GM12878 (cell line): Measurements from ENCODE around the gene SRCIN1. TPM values are rescaled to one million over a fixed set of nuclear protein-coding genes. Genes with fewer than 3 reads are reported as not detected.

ENCODE experiments used
- ATAC-seq: fragments of 200-7000 bp; cut with Tn5 transposase; 3 replicates; pipeline ENCODE4 v1.9.1; 2020; ENCODE audit warnings: mild to moderate bottlenecking, moderate library complexity
- BruUV-seq: library from RNA; stranded (reverse); fragments of 400-500 nt; replicated peaks from 2 replicates; lab custom pipeline; 2021; lab: Mats Ljungman, UMichigan
- CTCF ChIA-PET: fragments of 300-600 bp; sonication (Branson Sonifier 250); formaldehyde crosslinking; extraction: SDS; loops from one replicate; lab custom pipeline; 2021; ENCODE audit warnings: inconsistent platforms; lab: Yijun Ruan, JAX
- POLR2A ChIA-PET: fragments of 350-600 bp; formaldehyde crosslinking; extraction: SDS; loops from one replicate; lab custom pipeline; 2021; ENCODE audit warnings: inconsistent platforms; lab: Charles Lee
- RAD21 ChIA-PET: fragments of 300-600 bp; sonication (Branson Sonifier 250); formaldehyde crosslinking; loops from one replicate; lab custom pipeline; 2023; ENCODE audit warnings: antibody characterized with exemption; ENCODE audit not compliant: unreplicated experiment; lab: Charles Lee
- SMC1A ChIA-PET: fragments of 300-600 bp; sonication (Branson Sonifier 250); formaldehyde crosslinking; loops from one replicate; lab custom pipeline; 2023; ENCODE audit not compliant: unreplicated experiment, uncharacterized antibody; lab: Charles Lee
- DNase-seq: peaks from one replicate; pipeline ENCODE4 v3.0.0-alpha.2; 2011; ENCODE audit warnings: low read depth, low spot score
- FAIRE-seq: peaks from 3 replicates; lab custom pipeline; 2011; peaks lifted over from hg19 to GRCh38; lab: Jason Lieb, UNC
- H2AFZ ChIP-seq: 2 replicates; pipeline ENCODE4 v1.6.0; 2011; ENCODE audit warnings: low read depth, low read length, control low read depth; ENCODE audit not compliant: control insufficient read depth
- H3K27ac ChIP-seq: 2 replicates; pipeline ENCODE4 v1.5.1; 2011; ENCODE audit warnings: control low read depth; ENCODE audit not compliant: control insufficient read depth, insufficient read depth
- H3K27me3 ChIP-seq, 2 experiments: replicated peaks in 1 of 2; 2 replicates each; pipeline versions ENCODE4 v1.6.0 to v1.6.1; 2011; ENCODE audit warnings: low read length in 1 of 2; ENCODE audit not compliant: control insufficient read depth in 2 of 2, insufficient read depth in 2 of 2
- H3K36me3 ChIP-seq, 2 experiments: 2 replicates each; pipeline ENCODE4 v1.5.1; 2011; ENCODE audit warnings: low read length in 1 of 2; ENCODE audit not compliant: control insufficient read depth in 2 of 2, insufficient read depth in 2 of 2
- H3K4me1 ChIP-seq: 2 replicates; pipeline ENCODE4 v1.6.1; 2011; ENCODE audit warnings: mild to moderate bottlenecking, low read length, moderate library complexity, mixed read lengths; ENCODE audit not compliant: control insufficient read depth, insufficient read depth
- H3K4me2 ChIP-seq: 2 replicates; pipeline ENCODE4 v1.6.0; 2011; ENCODE audit warnings: control low read depth; ENCODE audit not compliant: control insufficient read depth, insufficient read depth
- H3K4me3 ChIP-seq: fragments of 200-600 bp; sonication (generic); 2 replicates; pipeline ENCODE4 v1.5.1; 2016
- H3K79me2 ChIP-seq: 2 replicates; pipeline ENCODE4 v1.6.0; 2011; ENCODE audit warnings: low read length; ENCODE audit not compliant: control insufficient read depth, insufficient read depth
- H3K9ac ChIP-seq: 2 replicates; pipeline ENCODE4 v1.8.0; 2011; ENCODE audit warnings: low read length, control low read depth, mixed read lengths; ENCODE audit not compliant: control insufficient read depth, insufficient read depth
- H3K9me3 ChIP-seq: replicated peaks from 3 replicates; pipeline ENCODE4 v1.5.1; 2011; ENCODE audit warnings: mild to moderate bottlenecking, low read length; ENCODE audit not compliant: control insufficient read depth, insufficient read depth
- H4K20me1 ChIP-seq: 2 replicates; pipeline ENCODE4 v1.6.0; 2011; ENCODE audit not compliant: control insufficient read depth, insufficient read depth
- CBX3 ChIP-seq: fragments of 200-600 bp; sonication (generic); IDR thresholded peaks from 2 replicates; pipeline ENCODE4 v1.6.1; 2016; ENCODE audit warnings: low read depth, borderline replicate concordance
- CBX5 ChIP-seq: sonication (generic); IDR thresholded peaks from 2 replicates; pipeline ENCODE4 v1.6.1; 2016; ENCODE audit warnings: low read depth, moderate library complexity, mild to moderate bottlenecking, inconsistent platforms
- CHD4 ChIP-seq: fragments of 200-600 bp; sonication (generic); IDR thresholded peaks from 2 replicates; pipeline ENCODE4 v1.6.1; 2016; ENCODE audit warnings: mild to moderate bottlenecking
- HDAC2 ChIP-seq: fragments of 200-600 bp; sonication (generic); IDR thresholded peaks from 2 replicates; pipeline ENCODE4 v1.6.1; 2017
- KLF5 ChIP-seq: fragments of 450-650 bp; IDR thresholded peaks from 2 replicates; pipeline ENCODE4 v1.6.1; 2014; ENCODE audit warnings: mild to moderate bottlenecking; ENCODE audit not compliant: partially characterized antibody
- MTA3 ChIP-seq: IDR thresholded peaks from 2 replicates; pipeline ENCODE4 v1.6.1; 2012; ENCODE audit warnings: low read length, inconsistent platforms, borderline replicate concordance
- MYC ChIP-seq: IDR thresholded peaks from 2 replicates; pipeline ENCODE4 v1.6.1; 2011; ENCODE audit warnings: mild to moderate bottlenecking, low read length, moderate library complexity, inconsistent platforms; ENCODE audit not compliant: insufficient read depth, insufficient replicate concordance, insufficient read length, severe bottlenecking
- NFIC ChIP-seq: IDR thresholded peaks from 2 replicates; pipeline ENCODE4 v1.6.1; 2012; ENCODE audit warnings: low read depth, mild to moderate bottlenecking, inconsistent platforms, low read length, moderate library complexity
- NFXL1 ChIP-seq: fragments of 450-650 bp; IDR thresholded peaks from 2 replicates; pipeline ENCODE4 v1.6.1; 2017; ENCODE audit warnings: antibody characterized with exemption, mild to moderate bottlenecking, borderline replicate concordance
- SRF ChIP-seq, 2 experiments: IDR thresholded peaks; 2 replicates each; pipeline ENCODE4 v1.6.1; 2011; ENCODE audit warnings: low read depth in 2 of 2, low read length in 2 of 2, mild to moderate bottlenecking in 1 of 2, moderate library complexity in 1 of 2
- TCF12 ChIP-seq: IDR thresholded peaks from 2 replicates; pipeline ENCODE4 v1.6.1; 2011; ENCODE audit warnings: low read depth, mild to moderate bottlenecking, low read length
- WGBS: methylation state at CpG from one replicate; pipeline ENCODE4 v1.1.6; 2016; ENCODE audit warnings: low lambda C conversion rate; ENCODE audit not compliant: insufficient replicate concordance, insufficient coverage; ENCODE audit errors: missing lambda C conversion rate; 5-methylcytosine and 5-hydroxymethylcytosine counted together
- in situ Hi-C: fragments of 300-500 bp; cut with MboI; formaldehyde crosslinking; loops from 9 replicates; pipeline ENCODE4 v1.14.3; 2018; ENCODE audit warnings: mixed read lengths
- intact Hi-C: fragments of 100-400 bp; cut with micrococcal nuclease; formaldehyde crosslinking; loops from one replicate; pipeline ENCODE4 v1.14.2; 2022; ENCODE audit not compliant: unreplicated experiment
- polyA plus RNA-seq, 11 experiments: library from polyadenylated mRNA; depleted of rRNA in 4 of 11; unstranded in 6 of 11; stranded (reverse) in 5 of 11; fragments of >200 nt; fragmentation: Nextera tagmentation in 4 of 11; fragmentation: Illumina TruSeq in 1 of 11; extraction: Ambion mirVana in 4 of 11; extraction: Trizol in 1 of 11; gene quantifications; 1 replicate in 1 of 11; 2 replicates in 10 of 11; pipeline versions ENCODE4 v1.2.1 to v1.2.3, GENCODE V29; 2011 to 2016; ENCODE audit warnings: inconsistent platforms in 2 of 11, missing spikeins in 2 of 11, low read depth in 1 of 11
- total RNA-seq, 4 experiments: library from RNA; depleted of rRNA in 3 of 4; stranded (reverse); fragments of >200 nt in 3 of 4; fragmentation: Illumina TruSeq in 1 of 4; extraction: Trizol in 1 of 4; gene quantifications; 2 replicates each; pipeline versions ENCODE4 v1.2.1 to v1.2.3, GENCODE V29; 2013 to 2021
- TF ChIP-seq, protein P1 (sequence below): fragments of 450-650 bp; IDR thresholded peaks from 2 replicates; pipeline ENCODE4 v1.6.1; 2017; ENCODE audit warnings: borderline replicate concordance
- TF ChIP-seq, protein P2 (sequence below): fragments of 450-650 bp; formaldehyde crosslinking; IDR thresholded peaks from 2 replicates; pipeline ENCODE4 v1.4.0; 2022; ENCODE audit warnings: mild to moderate bottlenecking, moderate library complexity
- TF ChIP-seq, protein P3 (sequence below): fragments of 450-650 bp; IDR thresholded peaks from 2 replicates; pipeline ENCODE4 v1.6.1; 2017; ENCODE audit warnings: low read depth, mild to moderate bottlenecking, moderate library complexity
- TF ChIP-seq, protein P4 (sequence below): fragments of 450-650 bp; formaldehyde crosslinking; IDR thresholded peaks from 2 replicates; pipeline ENCODE4 v1.5.0; 2022; ENCODE audit warnings: mild to moderate bottlenecking, missing genetic modification characterization

SRCIN1 gene
- total and polyA plus RNA-seq, 10 of the 15 experiments (the other 5 are each of a cell fraction or from before 2014, with no cell fraction given) = under 0.01 to 0.74 (median 0.20) TPM; not detected in 3

DNA sequence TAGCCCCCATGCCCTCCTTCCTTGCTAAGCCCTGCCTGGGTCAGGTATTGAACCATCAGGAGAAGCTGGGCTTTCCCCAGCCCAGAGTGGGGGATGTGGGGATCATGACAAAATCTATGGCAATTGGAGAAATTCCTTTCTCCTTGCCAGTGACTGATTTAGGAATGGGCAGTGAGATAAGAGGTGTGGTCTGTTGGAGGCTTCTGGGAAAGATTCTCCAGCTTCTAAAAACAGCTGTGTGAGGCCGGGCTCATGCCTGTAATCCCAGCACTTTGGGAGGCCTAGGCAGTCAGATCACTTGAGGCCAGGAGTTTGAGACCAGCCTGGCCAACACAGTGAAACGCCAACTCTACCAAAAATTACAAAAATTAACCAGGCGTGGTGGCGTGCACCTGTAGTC, 69.1 kb downstream of the SRCIN1 start:
- in situ Hi-C loops = no loop called here
- Histone ChIP-seq H3K4me1 (no peaks in the 10 kb centered on the region; the same call in 1 of the 2 replicates), H3K9ac (no peak overlapping the region), H3K27me3 (no peaks in the 10 kb centered on the region; a peak in 1 of 4 replicates), H3K9me3 (no peaks in the 10 kb centered on the region), H2AFZ (no peak overlapping the region), H4K20me1 (no peaks in the 10 kb centered on the region), H3K27ac (no peak overlapping the region), H3K36me3 (no peaks in the 10 kb centered on the region), H3K4me3 (no peak overlapping the region), H3K4me2 (no peak overlapping the region), H3K79me2 (no peaks in the 10 kb centered on the region)
- DNase-seq = no peak
- POLR2A ChIA-PET = interaction anchor here (0.5 kb wide), 1 partner anchor 21 kb away, joined by 7 read pairs; no protein-coding TSS in a partner anchor
- WGBS = 15% methylated on average over 4 of the region's 4 CpGs
- FAIRE-seq = no peak
- no TSS peak for BruUV-seq
- intact Hi-C loops = no loop called here
- CTCF ChIA-PET = interaction anchor here (1.0 to 2.1 kb wide), 6 partner anchors 19 to 132 kb away, joined by 3 to 9 read pairs (median 4); no protein-coding TSS in a partner anchor
- RAD21 ChIA-PET = interaction anchor here (1.1 to 1.2 kb wide), 2 partner anchors 98 to 112 kb away, joined by 3 read pairs; no protein-coding TSS in a partner anchor
- SMC1A ChIA-PET = interaction anchor here (1.1 kb wide), 1 partner anchor 12 kb away, joined by 3 read pairs; no protein-coding TSS in a partner anchor
- TF ChIP-seq HDAC2 = no peak
- TF ChIP-seq, protein P1, sequence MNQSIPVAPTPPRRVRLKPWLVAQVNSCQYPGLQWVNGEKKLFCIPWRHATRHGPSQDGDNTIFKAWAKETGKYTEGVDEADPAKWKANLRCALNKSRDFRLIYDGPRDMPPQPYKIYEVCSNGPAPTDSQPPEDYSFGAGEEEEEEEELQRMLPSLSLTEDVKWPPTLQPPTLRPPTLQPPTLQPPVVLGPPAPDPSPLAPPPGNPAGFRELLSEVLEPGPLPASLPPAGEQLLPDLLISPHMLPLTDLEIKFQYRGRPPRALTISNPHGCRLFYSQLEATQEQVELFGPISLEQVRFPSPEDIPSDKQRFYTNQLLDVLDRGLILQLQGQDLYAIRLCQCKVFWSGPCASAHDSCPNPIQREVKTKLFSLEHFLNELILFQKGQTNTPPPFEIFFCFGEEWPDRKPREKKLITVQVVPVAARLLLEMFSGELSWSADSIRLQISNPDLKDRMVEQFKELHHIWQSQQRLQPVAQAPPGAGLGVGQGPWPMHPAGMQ = no peak
- TF ChIP-seq TCF12 = no peak
- TF ChIP-seq, protein P2, sequence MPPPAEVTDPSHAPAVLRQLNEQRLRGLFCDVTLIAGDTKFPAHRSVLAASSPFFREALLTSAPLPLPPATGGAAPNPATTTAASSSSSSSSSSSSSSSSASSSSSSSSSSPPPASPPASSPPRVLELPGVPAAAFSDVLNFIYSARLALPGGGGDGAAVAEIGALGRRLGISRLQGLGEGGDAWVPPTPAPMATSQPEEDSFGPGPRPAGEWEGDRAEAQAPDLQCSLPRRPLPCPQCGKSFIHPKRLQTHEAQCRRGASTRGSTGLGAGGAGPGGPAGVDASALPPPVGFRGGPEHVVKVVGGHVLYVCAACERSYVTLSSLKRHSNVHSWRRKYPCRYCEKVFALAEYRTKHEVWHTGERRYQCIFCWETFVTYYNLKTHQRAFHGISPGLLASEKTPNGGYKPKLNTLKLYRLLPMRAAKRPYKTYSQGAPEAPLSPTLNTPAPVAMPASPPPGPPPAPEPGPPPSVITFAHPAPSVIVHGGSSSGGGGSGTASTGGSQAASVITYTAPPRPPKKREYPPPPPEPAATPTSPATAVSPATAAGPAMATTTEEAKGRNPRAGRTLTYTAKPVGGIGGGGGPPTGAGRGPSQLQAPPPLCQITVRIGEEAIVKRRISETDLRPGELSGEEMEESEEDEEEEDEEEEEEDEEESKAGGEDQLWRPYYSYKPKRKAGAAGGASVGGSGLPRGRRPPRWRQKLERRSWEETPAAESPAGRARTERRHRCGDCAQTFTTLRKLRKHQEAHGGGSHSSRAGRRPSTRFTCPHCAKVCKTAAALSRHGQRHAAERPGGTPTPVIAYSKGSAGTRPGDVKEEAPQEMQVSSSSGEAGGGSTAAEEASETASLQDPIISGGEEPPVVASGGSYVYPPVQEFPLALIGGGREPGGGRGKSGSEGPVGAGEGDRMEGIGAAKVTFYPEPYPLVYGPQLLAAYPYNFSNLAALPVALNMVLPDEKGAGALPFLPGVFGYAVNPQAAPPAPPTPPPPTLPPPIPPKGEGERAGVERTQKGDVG (CRISPR knock-in tag) = no peak
- TF ChIP-seq NFIC = no peak
- no peak for TF ChIP-seq NFXL1
- no peak for TF ChIP-seq KLF5
- TF ChIP-seq, protein P3, sequence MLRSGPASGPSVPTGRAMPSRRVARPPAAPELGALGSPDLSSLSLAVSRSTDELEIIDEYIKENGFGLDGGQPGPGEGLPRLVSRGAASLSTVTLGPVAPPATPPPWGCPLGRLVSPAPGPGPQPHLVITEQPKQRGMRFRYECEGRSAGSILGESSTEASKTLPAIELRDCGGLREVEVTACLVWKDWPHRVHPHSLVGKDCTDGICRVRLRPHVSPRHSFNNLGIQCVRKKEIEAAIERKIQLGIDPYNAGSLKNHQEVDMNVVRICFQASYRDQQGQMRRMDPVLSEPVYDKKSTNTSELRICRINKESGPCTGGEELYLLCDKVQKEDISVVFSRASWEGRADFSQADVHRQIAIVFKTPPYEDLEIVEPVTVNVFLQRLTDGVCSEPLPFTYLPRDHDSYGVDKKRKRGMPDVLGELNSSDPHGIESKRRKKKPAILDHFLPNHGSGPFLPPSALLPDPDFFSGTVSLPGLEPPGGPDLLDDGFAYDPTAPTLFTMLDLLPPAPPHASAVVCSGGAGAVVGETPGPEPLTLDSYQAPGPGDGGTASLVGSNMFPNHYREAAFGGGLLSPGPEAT = no peak
- no peak for TF ChIP-seq MYC
- no peak for TF ChIP-seq CBX5
- TF ChIP-seq MTA3 = no peak
- no peak for TF ChIP-seq CHD4
- TF ChIP-seq SRF (IDR thresholded peaks at IDR 0.05; ENCODE audit: low read depth in 2 of 2, low read length in 2 of 2) = no peak
- TF ChIP-seq CBX3 = no peak
- TF ChIP-seq, protein P4, sequence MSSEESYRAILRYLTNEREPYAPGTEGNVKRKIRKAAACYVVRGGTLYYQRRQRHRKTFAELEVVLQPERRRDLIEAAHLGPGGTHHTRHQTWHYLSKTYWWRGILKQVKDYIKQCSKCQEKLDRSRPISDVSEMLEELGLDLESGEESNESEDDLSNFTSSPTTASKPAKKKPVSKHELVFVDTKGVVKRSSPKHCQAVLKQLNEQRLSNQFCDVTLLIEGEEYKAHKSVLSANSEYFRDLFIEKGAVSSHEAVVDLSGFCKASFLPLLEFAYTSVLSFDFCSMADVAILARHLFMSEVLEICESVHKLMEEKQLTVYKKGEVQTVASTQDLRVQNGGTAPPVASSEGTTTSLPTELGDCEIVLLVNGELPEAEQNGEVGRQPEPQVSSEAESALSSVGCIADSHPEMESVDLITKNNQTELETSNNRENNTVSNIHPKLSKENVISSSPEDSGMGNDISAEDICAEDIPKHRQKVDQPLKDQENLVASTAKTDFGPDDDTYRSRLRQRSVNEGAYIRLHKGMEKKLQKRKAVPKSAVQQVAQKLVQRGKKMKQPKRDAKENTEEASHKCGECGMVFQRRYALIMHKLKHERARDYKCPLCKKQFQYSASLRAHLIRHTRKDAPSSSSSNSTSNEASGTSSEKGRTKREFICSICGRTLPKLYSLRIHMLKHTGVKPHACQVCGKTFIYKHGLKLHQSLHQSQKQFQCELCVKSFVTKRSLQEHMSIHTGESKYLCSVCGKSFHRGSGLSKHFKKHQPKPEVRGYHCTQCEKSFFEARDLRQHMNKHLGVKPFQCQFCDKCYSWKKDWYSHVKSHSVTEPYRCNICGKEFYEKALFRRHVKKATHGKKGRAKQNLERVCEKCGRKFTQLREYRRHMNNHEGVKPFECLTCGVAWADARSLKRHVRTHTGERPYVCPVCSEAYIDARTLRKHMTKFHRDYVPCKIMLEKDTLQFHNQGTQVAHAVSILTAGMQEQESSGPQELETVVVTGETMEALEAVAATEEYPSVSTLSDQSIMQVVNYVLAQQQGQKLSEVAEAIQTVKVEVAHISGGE (CRISPR knock-in tag) = no peak
- no peak for ATAC-seq
